DOHH2 (cell line): ENCODE results near the gene SBF1.

Experiments
- CTCF ChIP-seq: fragments of 200-600 bp; sonication (generic); IDR thresholded peaks from one replicate; pipeline ENCODE4 v1.5.1; 2014; ENCODE audit warnings: antibody characterized with exemption, mild to moderate bottlenecking, low read depth, low read length; ENCODE audit not compliant: poor library complexity, severe bottlenecking
- EZH2phosphoT487 ChIP-seq: fragments of 200-600 bp; sonication (generic); IDR thresholded peaks from 2 replicates; pipeline ENCODE4 v1.6.1; 2017; ENCODE audit warnings: borderline replicate concordance, mild to moderate bottlenecking, antibody characterized with exemption, low read length, moderate library complexity, mixed read lengths

- TF ChIP-seq CTCF: no peak
- no peak for TF ChIP-seq EZH2phosphoT487
These were observed 59.4 kb downstream of the SBF1 start for GRCh38 chr22:50415426-50415825.
